Measurements from ENCODE around the gene KAZN.

KAZN gene

DNA sequence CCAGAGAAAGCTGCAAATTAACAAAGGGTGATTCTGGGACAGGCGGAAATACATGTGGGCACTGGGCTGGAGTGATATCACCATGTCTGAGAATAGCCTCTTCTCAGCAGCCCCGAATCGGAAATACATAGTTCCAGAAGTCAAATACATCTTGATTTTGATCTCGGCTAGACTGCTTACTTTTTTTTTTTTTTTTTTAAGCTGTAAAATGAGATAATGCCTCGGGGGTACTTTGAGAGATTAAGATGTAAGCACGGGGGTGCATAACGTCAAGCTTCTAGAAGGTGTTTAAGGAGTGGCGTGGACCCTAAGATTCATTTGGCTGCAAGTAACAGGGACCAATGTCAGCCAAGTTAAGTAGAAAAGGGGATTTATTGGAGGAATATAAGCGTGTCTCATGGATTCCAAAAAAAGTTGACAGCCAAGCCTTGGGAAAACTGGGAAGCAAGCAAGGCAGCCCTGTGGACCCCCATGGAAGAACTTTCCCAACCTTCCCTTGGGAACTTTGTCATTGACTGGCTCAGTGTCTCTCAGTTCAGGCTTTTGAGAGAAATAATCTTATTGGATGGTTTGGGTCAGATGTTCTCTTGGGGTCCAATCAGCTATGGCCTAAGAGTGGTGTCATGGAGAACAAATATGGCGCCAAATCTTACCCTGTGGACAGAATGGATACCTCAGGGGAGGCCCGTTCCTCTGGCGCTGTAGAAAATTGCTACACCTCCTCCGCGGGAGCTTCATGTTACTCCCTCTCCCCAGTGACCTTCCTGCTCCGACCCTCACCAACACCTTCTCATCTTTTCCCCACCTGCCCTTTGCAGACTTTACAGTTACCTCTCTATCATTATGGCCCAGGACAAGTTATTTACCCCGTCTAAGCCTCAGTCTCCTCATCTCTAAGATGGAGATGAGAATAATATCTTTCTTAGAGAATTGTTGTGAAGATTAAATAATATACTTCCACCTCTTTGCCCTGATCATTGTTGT, 186.6 kb downstream of the KAZN start:
- no peaks in the 10 kb centered on the region for H3K36me3 ChIP-seq (ENCODE audit: control insufficient read depth in 2 of 2, insufficient read depth in 1 of 2, low read length in 2 of 2)
- no peaks in the 10 kb centered on the region for H3K4me1 ChIP-seq (ENCODE audit: control insufficient read depth, insufficient read depth, low read length)
- no peaks in the 10 kb centered on the region for H3K9me3 ChIP-seq (ENCODE audit: control insufficient read depth, insufficient read depth, low read depth, low read length)
- no peak overlapping the region for H3K27ac ChIP-seq (ENCODE audit: extremely low read depth, low read depth, low read length)
- CTCF ChIA-PET, result interaction anchor here (0.7 kb wide), 1 partner anchor 1517 kb away, joined by 3 read pairs; no protein-coding TSS in a partner anchor
- POLR2A ChIA-PET, result no interaction called here
- H3K4me3 ChIP-seq (ENCODE audit: low read depth, low read length), result no peak overlapping the region
- TF ChIP-seq PRDM1 (tag by site-specific recombination; IDR thresholded peaks at IDR 0.05), result no peak
- no peak for TF ChIP-seq BCL11A (tag by site-specific recombination; IDR thresholded peaks at IDR 0.05; ENCODE audit: low read depth)
- no peak for TF ChIP-seq KLF9 (tag by site-specific recombination; IDR thresholded peaks at IDR 0.05; ENCODE audit: low read depth)
- TF ChIP-seq ZFHX2 (tag by site-specific recombination; conservative IDR thresholded peaks at IDR 0.05), result no peak
- TF ChIP-seq ZNF121 (tag by site-specific recombination; IDR thresholded peaks at IDR 0.05), result no peak
- no peak for TF ChIP-seq ZNF600 (tag by site-specific recombination; IDR thresholded peaks at IDR 0.05)
- TF ChIP-seq, protein P1, sequence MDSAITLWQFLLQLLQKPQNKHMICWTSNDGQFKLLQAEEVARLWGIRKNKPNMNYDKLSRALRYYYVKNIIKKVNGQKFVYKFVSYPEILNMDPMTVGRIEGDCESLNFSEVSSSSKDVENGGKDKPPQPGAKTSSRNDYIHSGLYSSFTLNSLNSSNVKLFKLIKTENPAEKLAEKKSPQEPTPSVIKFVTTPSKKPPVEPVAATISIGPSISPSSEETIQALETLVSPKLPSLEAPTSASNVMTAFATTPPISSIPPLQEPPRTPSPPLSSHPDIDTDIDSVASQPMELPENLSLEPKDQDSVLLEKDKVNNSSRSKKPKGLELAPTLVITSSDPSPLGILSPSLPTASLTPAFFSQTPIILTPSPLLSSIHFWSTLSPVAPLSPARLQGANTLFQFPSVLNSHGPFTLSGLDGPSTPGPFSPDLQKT (IDR thresholded peaks at IDR 0.05; ENCODE audit: borderline replicate concordance, low read depth, low read length), result no peak
- TF ChIP-seq, protein P2, sequence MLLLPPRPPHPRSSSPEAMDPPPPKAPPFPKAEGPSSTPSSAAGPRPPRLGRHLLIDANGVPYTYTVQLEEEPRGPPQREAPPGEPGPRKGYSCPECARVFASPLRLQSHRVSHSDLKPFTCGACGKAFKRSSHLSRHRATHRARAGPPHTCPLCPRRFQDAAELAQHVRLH (tag by site-specific recombination; IDR thresholded peaks at IDR 0.05), result no peak
- no peak for TF ChIP-seq ZNF114 (tag by site-specific recombination; IDR thresholded peaks at IDR 0.05)
- TF ChIP-seq, protein P3, sequence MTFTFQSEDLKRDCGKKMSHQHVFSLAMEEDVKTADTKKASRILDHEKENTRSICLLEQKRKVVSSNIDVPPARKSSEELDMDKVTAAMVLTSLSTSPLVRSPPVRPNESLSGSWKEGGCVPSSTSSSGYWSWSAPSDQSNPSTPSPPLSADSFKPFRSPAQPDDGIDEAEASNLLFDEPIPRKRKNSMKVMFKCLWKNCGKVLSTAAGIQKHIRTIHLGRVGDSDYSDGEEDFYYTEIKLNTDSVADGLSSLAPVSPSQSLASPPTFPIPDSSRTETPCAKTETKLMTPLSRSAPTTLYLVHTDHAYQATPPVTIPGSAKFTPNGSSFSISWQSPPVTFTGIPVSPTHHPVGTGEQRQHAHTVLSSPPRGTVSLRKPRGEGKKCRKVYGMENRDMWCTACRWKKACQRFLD (tag by site-specific recombination; IDR thresholded peaks at IDR 0.05), result no peak
- no peak for TF ChIP-seq ZBTB17 (tag by site-specific recombination; IDR thresholded peaks at IDR 0.05)
- no peak for TF ChIP-seq ZNF155 (tag by site-specific recombination; IDR thresholded peaks at IDR 0.05)
- TF ChIP-seq ZFP41 (tag by site-specific recombination; IDR thresholded peaks at IDR 0.05; ENCODE audit: borderline replicate concordance), result no peak
- TF ChIP-seq ZNF629 (tag by site-specific recombination; IDR thresholded peaks at IDR 0.05), result no peak

DNA sequence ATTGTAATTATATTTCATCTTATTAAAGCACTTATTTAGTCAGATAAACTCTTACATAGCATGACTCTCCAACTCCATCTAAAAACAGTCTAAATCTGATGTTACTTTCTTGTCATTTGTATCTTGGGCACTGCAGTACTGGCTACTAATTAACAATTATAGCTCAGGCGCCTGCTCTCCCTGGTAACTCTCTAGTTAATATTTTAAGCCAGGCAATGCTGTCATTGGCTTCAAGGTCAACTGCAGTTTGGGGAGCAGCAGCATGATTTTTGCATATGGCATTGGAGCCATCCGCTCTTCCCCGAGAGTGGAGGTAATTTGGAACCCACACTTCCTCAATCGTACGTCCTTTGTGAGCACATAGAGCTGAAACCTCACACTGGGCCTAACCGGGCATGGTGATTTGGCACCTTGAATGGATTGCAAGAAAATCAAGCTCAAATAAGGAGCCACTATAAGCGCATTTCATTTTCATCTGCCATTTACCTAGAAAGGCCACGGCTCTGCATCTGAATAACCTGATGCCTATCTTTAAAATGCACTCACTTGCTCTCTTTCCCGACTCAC, 187.7 kb downstream of the KAZN start:
- POLR2A ChIA-PET, result no interaction called here
- no peak overlapping the region for H3K27ac ChIP-seq (ENCODE audit: extremely low read depth, low read depth, low read length)
- no peaks in the 10 kb centered on the region for H3K9me3 ChIP-seq (ENCODE audit: control insufficient read depth, insufficient read depth, low read depth, low read length)
- CTCF ChIA-PET, result interaction anchor here (0.6 to 1.2 kb wide), 4 partner anchors 17 to 672 kb away, joined by 3 to 4 read pairs (median 4); no protein-coding TSS in a partner anchor
- no peaks in the 10 kb centered on the region for H3K36me3 ChIP-seq (ENCODE audit: control insufficient read depth in 2 of 2, insufficient read depth in 1 of 2, low read length in 2 of 2)
- no peak overlapping the region for H3K4me3 ChIP-seq (ENCODE audit: low read depth, low read length)
- no peaks in the 10 kb centered on the region for H3K4me1 ChIP-seq (ENCODE audit: control insufficient read depth, insufficient read depth, low read length)
- TF ChIP-seq ZNF768 (tag by site-specific recombination; IDR thresholded peaks at IDR 0.05), result no peak
- TF ChIP-seq ZNF140 (tag by site-specific recombination; IDR thresholded peaks at IDR 0.05), result no peak
- TF ChIP-seq ZNF324 (tag by site-specific recombination; IDR thresholded peaks at IDR 0.05), result no peak
- TF ChIP-seq, protein P4, sequence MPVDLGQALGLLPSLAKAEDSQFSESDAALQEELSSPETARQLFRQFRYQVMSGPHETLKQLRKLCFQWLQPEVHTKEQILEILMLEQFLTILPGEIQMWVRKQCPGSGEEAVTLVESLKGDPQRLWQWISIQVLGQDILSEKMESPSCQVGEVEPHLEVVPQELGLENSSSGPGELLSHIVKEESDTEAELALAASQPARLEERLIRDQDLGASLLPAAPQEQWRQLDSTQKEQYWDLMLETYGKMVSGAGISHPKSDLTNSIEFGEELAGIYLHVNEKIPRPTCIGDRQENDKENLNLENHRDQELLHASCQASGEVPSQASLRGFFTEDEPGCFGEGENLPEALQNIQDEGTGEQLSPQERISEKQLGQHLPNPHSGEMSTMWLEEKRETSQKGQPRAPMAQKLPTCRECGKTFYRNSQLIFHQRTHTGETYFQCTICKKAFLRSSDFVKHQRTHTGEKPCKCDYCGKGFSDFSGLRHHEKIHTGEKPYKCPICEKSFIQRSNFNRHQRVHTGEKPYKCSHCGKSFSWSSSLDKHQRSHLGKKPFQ (tag by site-specific recombination; IDR thresholded peaks at IDR 0.05), result no peak
- no peak for TF ChIP-seq ZFP69B (tag by site-specific recombination; IDR thresholded peaks at IDR 0.05)
- TF ChIP-seq SCRT2 (tag by site-specific recombination; IDR thresholded peaks at IDR 0.05), result no peak
- TF ChIP-seq ZNF501 (tag by site-specific recombination; IDR thresholded peaks at IDR 0.05), result no peak
- TF ChIP-seq, protein P5, sequence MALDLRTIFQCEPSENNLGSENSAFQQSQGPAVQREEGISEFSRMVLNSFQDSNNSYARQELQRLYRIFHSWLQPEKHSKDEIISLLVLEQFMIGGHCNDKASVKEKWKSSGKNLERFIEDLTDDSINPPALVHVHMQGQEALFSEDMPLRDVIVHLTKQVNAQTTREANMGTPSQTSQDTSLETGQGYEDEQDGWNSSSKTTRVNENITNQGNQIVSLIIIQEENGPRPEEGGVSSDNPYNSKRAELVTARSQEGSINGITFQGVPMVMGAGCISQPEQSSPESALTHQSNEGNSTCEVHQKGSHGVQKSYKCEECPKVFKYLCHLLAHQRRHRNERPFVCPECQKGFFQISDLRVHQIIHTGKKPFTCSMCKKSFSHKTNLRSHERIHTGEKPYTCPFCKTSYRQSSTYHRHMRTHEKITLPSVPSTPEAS (tag by site-specific recombination; IDR thresholded peaks at IDR 0.05), result no peak
- TF ChIP-seq, protein P6, sequence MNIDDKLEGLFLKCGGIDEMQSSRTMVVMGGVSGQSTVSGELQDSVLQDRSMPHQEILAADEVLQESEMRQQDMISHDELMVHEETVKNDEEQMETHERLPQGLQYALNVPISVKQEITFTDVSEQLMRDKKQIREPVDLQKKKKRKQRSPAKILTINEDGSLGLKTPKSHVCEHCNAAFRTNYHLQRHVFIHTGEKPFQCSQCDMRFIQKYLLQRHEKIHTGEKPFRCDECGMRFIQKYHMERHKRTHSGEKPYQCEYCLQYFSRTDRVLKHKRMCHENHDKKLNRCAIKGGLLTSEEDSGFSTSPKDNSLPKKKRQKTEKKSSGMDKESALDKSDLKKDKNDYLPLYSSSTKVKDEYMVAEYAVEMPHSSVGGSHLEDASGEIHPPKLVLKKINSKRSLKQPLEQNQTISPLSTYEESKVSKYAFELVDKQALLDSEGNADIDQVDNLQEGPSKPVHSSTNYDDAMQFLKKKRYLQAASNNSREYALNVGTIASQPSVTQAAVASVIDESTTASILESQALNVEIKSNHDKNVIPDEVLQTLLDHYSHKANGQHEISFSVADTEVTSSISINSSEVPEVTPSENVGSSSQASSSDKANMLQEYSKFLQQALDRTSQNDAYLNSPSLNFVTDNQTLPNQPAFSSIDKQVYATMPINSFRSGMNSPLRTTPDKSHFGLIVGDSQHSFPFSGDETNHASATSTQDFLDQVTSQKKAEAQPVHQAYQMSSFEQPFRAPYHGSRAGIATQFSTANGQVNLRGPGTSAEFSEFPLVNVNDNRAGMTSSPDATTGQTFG (tag by site-specific recombination; IDR thresholded peaks at IDR 0.05; ENCODE audit: borderline replicate concordance), result no peak
- TF ChIP-seq ZNF394 (tag by site-specific recombination; IDR thresholded peaks at IDR 0.05; ENCODE audit: borderline replicate concordance), result no peak

Data from HEK293 (cell line).